ENCODE data around the gene RERG. TPM values are rescaled to one million over a fixed set of nuclear protein-coding genes. Genes with fewer than 3 reads are reported as not detected.

RERG gene
- total and polyA plus RNA-seq, 2 donors from 2014 or later = 29.3 to 44.7 TPM

- H3K36me3 ChIP-seq (ENCODE audit: control insufficient read depth in 2 of 3, insufficient read depth in 3 of 3, low read length in 3 of 3) = peaks cover 0 to 6% (median 0%) of the 10 kb centered on the region in 3 donors
- no peaks in the 10 kb centered on the region for H3K27me3 ChIP-seq (ENCODE audit: control insufficient read depth, insufficient read depth, low read length)
- DNase-seq = peak in 2 of 5 donors; percentile 74 to 76
- FAIRE-seq = peak; percentile 82
- H3K4me3 ChIP-seq (ENCODE audit: low read length in 3 of 3) = peak overlapping the region in 1 of 3 donors; percentile 43
- peak overlapping the region; percentile 62 to 65 for H3K27ac ChIP-seq (ENCODE audit: low read depth in 2 of 2, low read length in 2 of 2)
- peaks cover 4 to 35% (median 8%) of the 10 kb centered on the region in 3 donors for H3K4me1 ChIP-seq (ENCODE audit: control insufficient read depth in 2 of 3, insufficient read depth in 2 of 3, low read depth in 1 of 3, low read length in 3 of 3)
- intact Hi-C loops (cut with DNase I) = no loop called here
- H3K9ac ChIP-seq (ENCODE audit: low read length in 3 of 3) = peak overlapping the region in 1 of 3 donors; percentile 36
- TF ChIP-seq CTCF (IDR thresholded peaks at IDR 0.05; ENCODE audit: borderline replicate concordance, extremely low read depth, insufficient read depth) = no peak
- H3K9me3 ChIP-seq (ENCODE audit: control insufficient read depth in 2 of 3, insufficient read depth in 1 of 3, low read length in 3 of 3) = no peaks in the 10 kb centered on the region
These were observed 8.3 kb downstream of the RERG start for GRCh38 chr12:15212930-15213329.

- no peak for FAIRE-seq
- H3K4me1 ChIP-seq (ENCODE audit: control insufficient read depth in 2 of 3, insufficient read depth in 2 of 3, low read depth in 1 of 3, low read length in 3 of 3) = peaks cover 4 to 19% (median 8%) of the 10 kb centered on the region in 3 donors
- no peaks in the 10 kb centered on the region for H3K27me3 ChIP-seq (ENCODE audit: control insufficient read depth, insufficient read depth, low read length)
- no peak for TF ChIP-seq CTCF (IDR thresholded peaks at IDR 0.05; ENCODE audit: borderline replicate concordance, extremely low read depth, insufficient read depth)
- no peaks in the 10 kb centered on the region for H3K9me3 ChIP-seq (ENCODE audit: control insufficient read depth in 2 of 3, insufficient read depth in 1 of 3, low read length in 3 of 3)
- H3K36me3 ChIP-seq (ENCODE audit: control insufficient read depth in 2 of 3, insufficient read depth in 3 of 3, low read length in 3 of 3) = no peaks in the 10 kb centered on the region
- peak overlapping the region; percentile 14 to 74 for H3K27ac ChIP-seq (ENCODE audit: low read depth in 2 of 2, low read length in 2 of 2)
- intact Hi-C loops (cut with DNase I) = no loop called here
- DNase-seq = no peak
- H3K4me3 ChIP-seq (ENCODE audit: low read length in 3 of 3) = no peak overlapping the region
- no peak overlapping the region for H3K9ac ChIP-seq (ENCODE audit: low read length in 3 of 3)
These were observed 11.4 kb downstream of the RERG start for GRCh38 chr12:15209782-15210181.

- FAIRE-seq (no peak), DNase-seq (peak in 1 of 5 donors; percentile 39)
- H3K36me3 ChIP-seq (ENCODE audit: control insufficient read depth in 2 of 3, insufficient read depth in 3 of 3, low read length in 3 of 3) = no peaks in the 10 kb centered on the region
- H3K4me3 ChIP-seq (ENCODE audit: low read length in 3 of 3) = no peak overlapping the region
- H3K4me1 ChIP-seq (ENCODE audit: control insufficient read depth in 2 of 3, insufficient read depth in 2 of 3, low read depth in 1 of 3, low read length in 3 of 3) = peaks cover 4 to 15% (median 6%) of the 10 kb centered on the region in 3 donors
- H3K9ac ChIP-seq (ENCODE audit: low read length in 3 of 3) = peak overlapping the region in 1 of 3 donors; percentile 9
- no peaks in the 10 kb centered on the region for H3K9me3 ChIP-seq (ENCODE audit: control insufficient read depth in 2 of 3, insufficient read depth in 1 of 3, low read length in 3 of 3)
- no peaks in the 10 kb centered on the region for H3K27me3 ChIP-seq (ENCODE audit: control insufficient read depth, insufficient read depth, low read length)
- intact Hi-C loops (cut with DNase I) = no loop called here
- TF ChIP-seq CTCF (IDR thresholded peaks at IDR 0.05; ENCODE audit: borderline replicate concordance, extremely low read depth, insufficient read depth) = no peak
- H3K27ac ChIP-seq (ENCODE audit: low read depth in 2 of 2, low read length in 2 of 2) = peak overlapping the region in 1 of 2 donors; percentile 6
These were observed 12.2 kb downstream of the RERG start for GRCh38 chr12:15208871-15209656.
